HepG2 (cell line): ENCODE data around the gene OR2B3. TPM values are rescaled to one million over a fixed set of nuclear protein-coding genes. Genes with fewer than 3 reads are reported as not detected.

Experiments used
- ATAC-seq: fragments of 200-7000 bp; cut with Tn5 transposase; 3 replicates; pipeline ENCODE4 v1.9.1; 2020; ENCODE audit warnings: mild to moderate bottlenecking, moderate library complexity
- BruUV-seq: library from RNA; stranded (reverse); fragments of 400-500 nt; replicated peaks from 2 replicates; lab custom pipeline; 2021; lab: Mats Ljungman, UMichigan
- CTCF ChIA-PET: fragments of 300-600 bp; formaldehyde crosslinking; extraction: SDS; loops from one replicate; lab custom pipeline; 2021; ENCODE audit warnings: low total read pairs, inconsistent platforms, low intra/inter-chr PET ratio; lab: Yijun Ruan, JAX
- POLR2A ChIA-PET: fragments of 350-600 bp; sonication (Branson Sonifier 250); formaldehyde crosslinking; loops from one replicate; lab custom pipeline; 2020; ENCODE audit warnings: antibody characterized with exemption, inconsistent platforms; lab: Yijun Ruan, JAX
- DNase-seq: peaks from one replicate; pipeline ENCODE4 v3.0.0-alpha.2; 2015; ENCODE audit warnings: low spot score
- FAIRE-seq: peaks from 3 replicates; lab custom pipeline; 2011; peaks lifted over from hg19 to GRCh38; lab: Jason Lieb, UNC
- H2AFZ ChIP-seq: one replicate; pipeline ENCODE4 v1.6.1; 2011; ENCODE audit warnings: low read length, inconsistent platforms
- H3K27ac ChIP-seq: fragments of 300-600 bp; 3 replicates; pipeline ENCODE4 v1.8.0; 2011; ENCODE audit warnings: mixed run types, mild to moderate bottlenecking, mixed read lengths, low read length, inconsistent platforms; ENCODE audit not compliant: insufficient read depth; ENCODE audit errors: extremely low read length
- H3K27me3 ChIP-seq, 2 experiments: fragments of 200-600 bp in 1 of 2; 2 replicates in 1 of 2; 3 replicates in 1 of 2; pipeline versions ENCODE4 v1.6.0 to v1.8.0; 2011; ENCODE audit warnings: low read length in 2 of 2, mild to moderate bottlenecking in 2 of 2, moderate library complexity in 2 of 2, inconsistent platforms in 1 of 2; ENCODE audit not compliant: insufficient read depth in 2 of 2, control insufficient read depth in 1 of 2
- H3K36me3 ChIP-seq, 2 experiments: fragments of 200-600 bp in 1 of 2; replicated peaks in 1 of 2; 2 replicates in 1 of 2; 3 replicates in 1 of 2; pipeline versions ENCODE4 v1.5.1 to v1.8.0; 2011; ENCODE audit warnings: low read length in 2 of 2, inconsistent platforms in 1 of 2; ENCODE audit not compliant: insufficient read depth in 2 of 2, control insufficient read depth in 1 of 2
- H3K4me1 ChIP-seq: 2 replicates; pipeline ENCODE4 v1.5.1; 2012; ENCODE audit warnings: low read length, inconsistent platforms; ENCODE audit not compliant: insufficient read depth
- H3K4me2 ChIP-seq: 2 replicates; pipeline ENCODE4 v1.6.0; 2011; ENCODE audit warnings: low read depth, low read length, inconsistent platforms
- H3K4me3 ChIP-seq, 3 experiments: fragments of 200-600 bp in 1 of 3; sonication (generic), shearing (Covaris generic) in 1 of 3; replicated peaks in 1 of 3; 2 replicates each; pipeline ENCODE4 v1.5.1; 2011 to 2016; ENCODE audit warnings: low read length in 3 of 3, inconsistent platforms in 2 of 3, low read depth in 2 of 3, mild to moderate bottlenecking in 2 of 3, control low read depth in 1 of 3, mixed read lengths in 1 of 3; ENCODE audit not compliant: insufficient read depth in 1 of 3
- H3K79me2 ChIP-seq: one replicate; pipeline ENCODE4 v1.6.1; 2011; ENCODE audit warnings: low read length, inconsistent platforms; ENCODE audit not compliant: insufficient read depth
- H3K9ac ChIP-seq: 2 replicates; pipeline ENCODE4 v1.6.0; 2011; ENCODE audit warnings: mild to moderate bottlenecking, low read depth, low read length, inconsistent platforms; ENCODE audit not compliant: insufficient read depth
- H3K9me3 ChIP-seq: 2 replicates; pipeline ENCODE4 v1.5.1; 2012; ENCODE audit warnings: mild to moderate bottlenecking, low read length
- H4K20me1 ChIP-seq: 2 replicates; pipeline ENCODE4 v1.6.0; 2011; ENCODE audit warnings: inconsistent platforms, mild to moderate bottlenecking, low read length, moderate library complexity; ENCODE audit not compliant: insufficient read depth
- MYC ChIP-seq: sonication (generic); formaldehyde crosslinking; IDR thresholded peaks from 2 replicates; pipeline ENCODE4 v1.9.0; 2021; ENCODE audit warnings: missing genetic modification reagents, borderline replicate concordance
- PLRG1 ChIP-seq: fragments of 450-650 bp; conservative IDR thresholded peaks from 2 replicates; pipeline ENCODE4 v1.6.1; 2016
- THAP11 ChIP-seq: IDR thresholded peaks from 2 replicates; pipeline ENCODE4 v1.6.1; 2016; ENCODE audit warnings: missing biosample characterization, missing genetic modification reagents
- ZNF382 ChIP-seq: sonication (generic); formaldehyde crosslinking; IDR thresholded peaks from 2 replicates; pipeline ENCODE4 v1.5.0; 2020; ENCODE audit warnings: missing genetic modification reagents, mild to moderate bottlenecking, borderline replicate concordance
- ZNF513 ChIP-seq: sonication (generic); formaldehyde crosslinking; conservative IDR thresholded peaks from 2 replicates; pipeline ENCODE4 v1.5.0; 2020; ENCODE audit warnings: missing genetic modification reagents
- ZNF75D ChIP-seq: sonication (generic); formaldehyde crosslinking; IDR thresholded peaks from 2 replicates; pipeline ENCODE4 v1.8.1; 2023; ENCODE audit warnings: missing genetic modification reagents, mild to moderate bottlenecking, borderline replicate concordance
- ZNF761 ChIP-seq: sonication (generic); formaldehyde crosslinking; conservative IDR thresholded peaks from 2 replicates; pipeline ENCODE4 v1.4.0; 2020; ENCODE audit warnings: mild to moderate bottlenecking, missing genetic modification reagents
- ZNF782 ChIP-seq: sonication (generic); formaldehyde crosslinking; IDR thresholded peaks from 2 replicates; pipeline ENCODE4 v1.4.0; 2020; ENCODE audit warnings: missing genetic modification reagents, mild to moderate bottlenecking, borderline replicate concordance
- WGBS: methylation state at CpG from one replicate; pipeline ENCODE4 v1.1.6; 2017; ENCODE audit warnings: low lambda C conversion rate; 5-methylcytosine and 5-hydroxymethylcytosine counted together
- in situ Hi-C: cut with HindIII; loops from 2 replicates; pipeline ENCODE4 v1.10.0; 2017; ENCODE audit warnings: low pct_unique_long_range_greater_than_20kb; ENCODE audit not compliant: extremely low pct_ligation_motif_present
- intact Hi-C: fragments of 100-400 bp; cut with micrococcal nuclease; formaldehyde crosslinking; loops from one replicate; pipeline ENCODE4 v1.10.0; 2022; ENCODE audit not compliant: unreplicated experiment
- polyA plus RNA-seq, 8 experiments: library from polyadenylated mRNA; depleted of rRNA in 3 of 8; stranded (reverse) in 7 of 8; unstranded in 1 of 8; fragments of >200 nt; fragmentation: Illumina TruSeq in 4 of 8; extraction: Trizol in 4 of 8; gene quantifications; 2 replicates each; pipeline versions ENCODE4 v1.2.1 to v1.2.3, GENCODE V29; 2011 to 2016; ENCODE audit warnings: low read depth in 4 of 8, missing spikeins in 1 of 8, mixed read lengths in 1 of 8; ENCODE audit not compliant: insufficient read depth in 1 of 8
- total RNA-seq, 5 experiments: library from RNA; depleted of rRNA; stranded (reverse); fragments of >200 nt; fragmentation: Illumina TruSeq; extraction: Trizol; gene quantifications; 2 replicates each; pipeline ENCODE4 v1.2.3, GENCODE V29; 2016; ENCODE audit warnings: low read depth in 1 of 5

Gene OR2B3
- total and polyA plus RNA-seq, 2 of the 13 experiments (the other 11 are each of a cell fraction or from before 2014, with no cell fraction given): not detected

- no peak for DNase-seq
Measured at GRCh38 chr6:29082457-29082856, 4.7 kb downstream of the OR2B3 start.

GRCh38 chr6:29081312-29081711 is 5.8 kb downstream of the OR2B3 start:
- H2AFZ ChIP-seq: no peak overlapping the region
- no peaks in the 10 kb centered on the region for H3K79me2 ChIP-seq
- no peaks in the 10 kb centered on the region for H3K4me1 ChIP-seq
- ChIA-PET POLR2A (no interaction called here), CTCF (no interaction called here)
- ATAC-seq (no peak), DNase-seq (no peak), FAIRE-seq (no peak)
- intact Hi-C loops: no loop called here
- H3K4me2 ChIP-seq: no peak overlapping the region
- H3K9ac ChIP-seq: no peak overlapping the region
- no peaks in the 10 kb centered on the region for H3K36me3 ChIP-seq
- TF ChIP-seq ZNF382 (no peak), PLRG1 (0 out of 2 replicates have a peak, but pooled peaks have one; percentile 70)
- TF ChIP-seq, all 625 proteins: peak for 1
- no peaks in the 10 kb centered on the region for H3K9me3 ChIP-seq
- no peak overlapping the region for H3K4me3 ChIP-seq
- no peaks in the 10 kb centered on the region for H4K20me1 ChIP-seq
- no peak overlapping the region for H3K27ac ChIP-seq
- no TSS peak for BruUV-seq
- in situ Hi-C loops: no loop called here
- H3K27me3 ChIP-seq: peaks cover 0 to 5% of the 10 kb centered on the region in 2 experiments; a peak in 2 of 5 replicates

More at GRCh38 chr6:29082457-29082856, 4.7 kb downstream of the OR2B3 start:
- WGBS: 37% methylated on average over 12 of the region's 15 CpGs
- no peaks in the 10 kb centered on the region for H3K9me3 ChIP-seq
- H3K4me2 ChIP-seq: no peak overlapping the region
- no peaks in the 10 kb centered on the region for H3K4me1 ChIP-seq
- H3K27ac ChIP-seq: no peak overlapping the region
- no peaks in the 10 kb centered on the region for H4K20me1 ChIP-seq
- FAIRE-seq: no peak
- H3K79me2 ChIP-seq: no peaks in the 10 kb centered on the region
- TF ChIP-seq ZNF75D (no peak), THAP11 (no peak), ZNF782 (no peak), MYC (no peak), ZNF761 (no peak), ZNF513 (CRISPR knock-in tag) (no peak)
- TF ChIP-seq, all 625 proteins: peak for 0
- intact Hi-C loops: no loop called here
- no peak overlapping the region for H3K4me3 ChIP-seq
- no peak overlapping the region for H3K9ac ChIP-seq
- ChIA-PET POLR2A (no interaction called here), CTCF (no interaction called here)
- no TSS peak for BruUV-seq
- no peaks in the 10 kb centered on the region for H3K36me3 ChIP-seq
- H3K27me3 ChIP-seq: peaks cover 0 to 5% of the 10 kb centered on the region in 2 experiments; a peak in 2 of 5 replicates
- no peak overlapping the region for H2AFZ ChIP-seq
- ATAC-seq: no peak
- in situ Hi-C loops: no loop called here
